Thoracic aorta (tissue), 2 donors: ENCODE measurements around the gene GLT1D1. TPM values are rescaled to one million over a fixed set of nuclear protein-coding genes. Genes with fewer than 3 reads are reported as not detected.

Experiments
- ATAC-seq: fragments of 150-250 bp; one replicate; pipeline ENCODE4 v1.8.0; 2017; ENCODE audit warnings: low read depth; ENCODE audit not compliant: insufficient number of reproducible peaks, low FRiP score
- DNase-seq: peaks from one replicate; pipeline ENCODE4 v3.0.0-alpha.2; 2020; ENCODE audit warnings: low spot score
- H3K27ac ChIP-seq, 2 donors: fragments of 200-600 bp; sonication (generic); 1 replicate in 1 of 2; 2 replicates in 1 of 2; pipeline ENCODE4 v1.5.1; 2016; ENCODE audit warnings: mild to moderate bottlenecking in 2 of 2, moderate library complexity in 2 of 2
- H3K27me3 ChIP-seq: fragments of 200-600 bp; sonication (generic); replicated peaks from 2 replicates; pipeline ENCODE4 v1.6.0; 2016; ENCODE audit warnings: mild to moderate bottlenecking; ENCODE audit not compliant: insufficient read depth
- H3K36me3 ChIP-seq: fragments of 200-600 bp; sonication (generic); one replicate; pipeline ENCODE4 v1.5.1; 2016
- H3K4me1 ChIP-seq, 2 donors: fragments of 200-600 bp; sonication (generic); 1 replicate in 1 of 2; 2 replicates in 1 of 2; pipeline versions ENCODE4 v1.5.1 to v1.6.0; 2016; ENCODE audit warnings: low read depth in 2 of 2, mild to moderate bottlenecking in 1 of 2; ENCODE audit not compliant: control insufficient read depth in 1 of 2
- H3K4me3 ChIP-seq: fragments of 200-600 bp; sonication (generic); 2 replicates; pipeline ENCODE4 v1.5.1; 2016; ENCODE audit warnings: mild to moderate bottlenecking
- H3K9me3 ChIP-seq: fragments of 200-600 bp; sonication (generic); 2 replicates; pipeline ENCODE4 v1.5.1; 2016
- CTCF ChIP-seq: fragments of 200-600 bp; sonication (generic); IDR thresholded peaks from one replicate; pipeline ENCODE4 v1.5.1; 2019; ENCODE audit warnings: antibody characterized with exemption
- total RNA-seq, 2 donors: library from RNA; depleted of rRNA; stranded (reverse); fragments of >200 nt; gene quantifications; one replicate each; pipeline versions ENCODE4 v1.1.0 to v1.2.3, GENCODE V29; 2016

The GLT1D1 gene
- total RNA-seq, 2 donors from 2014 or later, result 0.68 to 0.85 TPM

GRCh38 chr12:128970941-128971340 is 117.7 kb downstream of the GLT1D1 start:
- Histone ChIP-seq H3K4me1 (no peaks in the 10 kb centered on the region), H3K36me3 (no peaks in the 10 kb centered on the region), H3K27me3 (no peaks in the 10 kb centered on the region), H3K9me3 (no peaks in the 10 kb centered on the region), H3K4me3 (no peak overlapping the region), H3K27ac (no peak overlapping the region)
- no peak for ATAC-seq
- no peak for TF ChIP-seq CTCF
- no peak for DNase-seq

GRCh38 chr12:128971802-128972201 is 118.5 kb downstream of the GLT1D1 start:
- Histone ChIP-seq H3K27ac (no peak overlapping the region), H3K4me1 (no peaks in the 10 kb centered on the region), H3K36me3 (no peaks in the 10 kb centered on the region), H3K9me3 (no peaks in the 10 kb centered on the region), H3K27me3 (no peaks in the 10 kb centered on the region), H3K4me3 (no peak overlapping the region)
- DNase-seq, result no peak
- TF ChIP-seq CTCF, result no peak
- no peak for ATAC-seq

- no peaks in the 10 kb centered on the region for H3K4me1 ChIP-seq
- H3K9me3 ChIP-seq, result no peaks in the 10 kb centered on the region
- no peak overlapping the region for H3K27ac ChIP-seq
- DNase-seq, result no peak
- no peaks in the 10 kb centered on the region for H3K27me3 ChIP-seq
- H3K4me3 ChIP-seq, result no peak overlapping the region
- TF ChIP-seq CTCF, result no peak
- no peaks in the 10 kb centered on the region for H3K36me3 ChIP-seq
- no peak for ATAC-seq
Measured at GRCh38 chr12:128973883-128974681, 120.8 kb downstream of the GLT1D1 start.

GRCh38 chr12:128974881-128975280 is 121.6 kb downstream of the GLT1D1 start:
- Histone ChIP-seq H3K4me1 (no peaks in the 10 kb centered on the region), H3K27me3 (no peaks in the 10 kb centered on the region), H3K4me3 (no peak overlapping the region), H3K27ac (no peak overlapping the region), H3K36me3 (no peaks in the 10 kb centered on the region), H3K9me3 (no peaks in the 10 kb centered on the region)
- ATAC-seq (no peak), DNase-seq (no peak)
- TF ChIP-seq CTCF, result no peak

GRCh38 chr12:128976120-128976738 is 123.0 kb downstream of the GLT1D1 start:
- Histone ChIP-seq H3K4me1 (no peaks in the 10 kb centered on the region), H3K36me3 (no peaks in the 10 kb centered on the region), H3K27ac (no peak overlapping the region), H3K9me3 (no peaks in the 10 kb centered on the region), H3K4me3 (no peak overlapping the region), H3K27me3 (peaks cover 3% of the 10 kb centered on the region)
- DNase-seq (no peak), ATAC-seq (no peak)
- peak; percentile 6 for TF ChIP-seq CTCF
